Measurements from ENCODE around the gene KAT2B. TPM values are rescaled to one million over a fixed set of nuclear protein-coding genes. Genes with fewer than 3 reads are reported as not detected.

The KAT2B gene
- total RNA-seq, 1 donor from 2014 or later, result 8.1 TPM

DNA sequence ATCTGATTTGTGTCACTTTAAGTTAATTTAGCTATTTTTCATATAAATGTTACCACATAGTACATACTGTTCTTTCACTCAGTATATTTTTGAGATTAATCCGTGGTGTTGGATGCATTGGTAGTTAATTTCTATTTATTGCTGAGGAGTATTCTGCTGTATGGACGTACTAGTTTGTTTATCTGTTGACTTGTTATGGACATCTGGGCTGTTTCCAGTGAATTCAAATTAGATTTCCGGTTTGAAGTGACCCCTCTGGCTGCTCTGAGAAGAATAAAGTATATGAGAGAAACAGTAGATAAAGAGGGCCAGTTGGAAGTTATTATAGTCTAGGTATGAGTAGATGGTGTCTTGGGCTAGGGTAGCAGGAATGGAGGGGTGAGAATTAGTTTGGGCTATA is 15.6 kb downstream of the KAT2B start:
- no peak overlapping the region for H3K27ac Mint-ChIP-seq (ENCODE audit: unreplicated experiment)
- no peaks in the 10 kb centered on the region for H3K9me3 Mint-ChIP-seq (ENCODE audit: low read depth)
- TF ChIP-seq, protein P1, sequence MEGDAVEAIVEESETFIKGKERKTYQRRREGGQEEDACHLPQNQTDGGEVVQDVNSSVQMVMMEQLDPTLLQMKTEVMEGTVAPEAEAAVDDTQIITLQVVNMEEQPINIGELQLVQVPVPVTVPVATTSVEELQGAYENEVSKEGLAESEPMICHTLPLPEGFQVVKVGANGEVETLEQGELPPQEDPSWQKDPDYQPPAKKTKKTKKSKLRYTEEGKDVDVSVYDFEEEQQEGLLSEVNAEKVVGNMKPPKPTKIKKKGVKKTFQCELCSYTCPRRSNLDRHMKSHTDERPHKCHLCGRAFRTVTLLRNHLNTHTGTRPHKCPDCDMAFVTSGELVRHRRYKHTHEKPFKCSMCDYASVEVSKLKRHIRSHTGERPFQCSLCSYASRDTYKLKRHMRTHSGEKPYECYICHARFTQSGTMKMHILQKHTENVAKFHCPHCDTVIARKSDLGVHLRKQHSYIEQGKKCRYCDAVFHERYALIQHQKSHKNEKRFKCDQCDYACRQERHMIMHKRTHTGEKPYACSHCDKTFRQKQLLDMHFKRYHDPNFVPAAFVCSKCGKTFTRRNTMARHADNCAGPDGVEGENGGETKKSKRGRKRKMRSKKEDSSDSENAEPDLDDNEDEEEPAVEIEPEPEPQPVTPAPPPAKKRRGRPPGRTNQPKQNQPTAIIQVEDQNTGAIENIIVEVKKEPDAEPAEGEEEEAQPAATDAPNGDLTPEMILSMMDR (IDR thresholded peaks at IDR 0.05), result no peak
- no peak overlapping the region for H3K4me3 Mint-ChIP-seq (ENCODE audit: unreplicated experiment)
- no peaks in the 10 kb centered on the region for H3K36me3 Mint-ChIP-seq (ENCODE audit: low read depth)
- peaks cover under 1% of the 10 kb centered on the region for H3K4me1 Mint-ChIP-seq (ENCODE audit: low read depth)
- H3K27me3 Mint-ChIP-seq (ENCODE audit: low read depth), result no peaks in the 10 kb centered on the region
- no peak for DNase-seq (ENCODE audit: low spot score)

DNA sequence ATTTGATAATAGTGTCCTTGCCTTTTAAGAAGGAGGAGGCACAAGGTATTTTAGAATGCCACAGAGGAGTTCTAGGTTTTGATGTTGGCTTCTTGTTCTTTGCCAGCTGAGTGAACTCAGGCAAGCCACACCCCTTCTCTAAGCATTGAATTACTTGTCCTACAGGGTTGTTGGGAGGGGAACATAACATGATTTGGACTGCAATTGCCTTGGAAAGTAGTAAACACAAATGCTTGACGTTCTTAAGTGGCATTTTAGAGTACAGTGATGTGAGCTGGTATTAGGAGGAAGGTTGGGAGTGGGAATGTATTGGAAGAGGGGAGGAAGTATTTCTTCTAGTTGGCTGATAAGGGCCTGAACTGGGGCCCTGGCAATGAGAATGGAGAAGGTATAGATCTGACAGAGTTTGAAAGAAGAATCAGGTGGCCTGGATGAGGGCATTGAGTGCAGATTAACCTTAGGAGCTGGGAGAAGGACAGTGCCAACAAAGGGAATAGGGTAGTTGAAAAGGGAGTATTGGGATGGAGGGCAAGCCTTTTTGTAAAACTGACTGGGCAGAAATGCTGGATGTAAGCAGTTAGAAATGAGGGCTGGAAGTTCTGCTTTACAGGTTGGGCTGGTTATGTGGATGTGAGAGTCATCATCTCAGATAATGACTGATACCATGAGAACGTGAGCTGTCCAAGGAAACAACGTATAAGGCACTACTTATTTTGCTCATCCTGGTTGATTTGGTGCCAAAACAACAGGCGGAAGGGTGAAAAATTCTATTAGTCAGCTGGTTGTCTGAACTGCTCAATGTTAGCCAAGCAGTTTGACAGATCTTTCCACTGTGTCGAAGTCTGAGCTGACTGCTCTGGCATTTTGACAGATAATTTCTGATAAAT is 16.7 kb downstream of the KAT2B start:
- Mint-ChIP-seq H3K36me3 (ENCODE audit: low read depth) (no peaks in the 10 kb centered on the region), H3K4me3 (ENCODE audit: unreplicated experiment) (no peak overlapping the region), H3K27ac (ENCODE audit: unreplicated experiment) (no peak overlapping the region), H3K27me3 (ENCODE audit: low read depth) (no peaks in the 10 kb centered on the region), H3K9me3 (ENCODE audit: low read depth) (no peaks in the 10 kb centered on the region), H3K4me1 (ENCODE audit: low read depth) (peaks cover 3% of the 10 kb centered on the region)
- TF ChIP-seq, protein P1 (IDR thresholded peaks at IDR 0.05), result no peak
- no peak for DNase-seq (ENCODE audit: low spot score)

DNA sequence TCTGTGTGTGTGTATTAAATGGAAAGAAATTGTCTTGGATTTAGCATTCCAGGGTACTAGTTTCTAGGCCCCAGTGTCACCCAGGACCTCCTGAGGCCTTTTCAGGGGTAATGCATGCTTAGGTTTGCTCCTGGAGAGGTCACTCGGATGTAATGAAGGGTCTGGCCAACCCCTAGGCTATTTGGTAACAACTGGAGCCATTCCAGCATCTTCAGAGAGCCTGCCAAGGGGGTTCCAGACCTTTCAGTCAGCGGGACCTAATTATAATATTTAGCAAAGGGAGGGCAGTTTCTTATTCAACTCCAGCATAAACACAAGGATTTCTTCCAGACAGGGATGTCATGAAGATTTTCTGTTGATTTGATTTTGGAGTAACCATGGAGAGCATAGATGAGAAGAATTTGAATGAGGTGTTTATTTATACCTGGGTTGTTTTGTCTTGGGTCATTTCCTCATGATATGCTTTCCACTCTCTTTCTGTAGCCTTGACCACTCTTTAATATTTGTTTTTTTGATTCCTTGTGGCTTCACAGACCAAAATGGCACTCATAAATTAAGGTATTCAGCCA is 17.4 kb downstream of the KAT2B start:
- DNase-seq (ENCODE audit: low spot score), result no peak
- H3K4me3 Mint-ChIP-seq (ENCODE audit: unreplicated experiment), result no peak overlapping the region
- no peaks in the 10 kb centered on the region for H3K27me3 Mint-ChIP-seq (ENCODE audit: low read depth)
- no peaks in the 10 kb centered on the region for H3K9me3 Mint-ChIP-seq (ENCODE audit: low read depth)
- peaks cover 3% of the 10 kb centered on the region for H3K4me1 Mint-ChIP-seq (ENCODE audit: low read depth)
- no peak overlapping the region for H3K27ac Mint-ChIP-seq (ENCODE audit: unreplicated experiment)
- H3K36me3 Mint-ChIP-seq (ENCODE audit: low read depth), result no peaks in the 10 kb centered on the region
- TF ChIP-seq, protein P1 (IDR thresholded peaks at IDR 0.05), result no peak

DNA sequence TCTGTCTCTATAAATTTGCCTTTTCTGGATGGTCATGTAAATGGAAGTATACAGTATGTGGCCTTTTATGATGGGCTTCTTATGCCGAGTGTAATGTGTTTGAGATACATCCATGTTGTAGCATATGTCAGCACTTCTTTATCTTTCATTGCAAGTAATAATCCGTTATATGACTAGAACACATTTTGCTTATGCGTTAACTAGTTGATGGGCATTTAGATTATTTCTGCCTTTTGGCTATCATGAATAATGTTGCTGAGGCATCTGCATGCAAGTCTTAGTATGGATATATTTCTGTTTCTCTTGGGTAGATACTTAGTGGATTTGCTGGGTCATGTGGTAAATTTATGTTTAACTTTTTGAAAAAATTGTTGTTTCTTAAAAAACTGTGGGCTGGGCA is 19.7 kb downstream of the KAT2B start:
- TF ChIP-seq, protein P1 (IDR thresholded peaks at IDR 0.05), result no peak
- Mint-ChIP-seq H3K27me3 (ENCODE audit: low read depth) (no peaks in the 10 kb centered on the region), H3K27ac (ENCODE audit: unreplicated experiment) (no peak overlapping the region), H3K36me3 (ENCODE audit: low read depth) (no peaks in the 10 kb centered on the region), H3K9me3 (ENCODE audit: low read depth) (no peaks in the 10 kb centered on the region), H3K4me1 (ENCODE audit: low read depth) (peaks cover 3% of the 10 kb centered on the region), H3K4me3 (ENCODE audit: unreplicated experiment) (no peak overlapping the region)
- DNase-seq (ENCODE audit: low spot score), result no peak

DNA sequence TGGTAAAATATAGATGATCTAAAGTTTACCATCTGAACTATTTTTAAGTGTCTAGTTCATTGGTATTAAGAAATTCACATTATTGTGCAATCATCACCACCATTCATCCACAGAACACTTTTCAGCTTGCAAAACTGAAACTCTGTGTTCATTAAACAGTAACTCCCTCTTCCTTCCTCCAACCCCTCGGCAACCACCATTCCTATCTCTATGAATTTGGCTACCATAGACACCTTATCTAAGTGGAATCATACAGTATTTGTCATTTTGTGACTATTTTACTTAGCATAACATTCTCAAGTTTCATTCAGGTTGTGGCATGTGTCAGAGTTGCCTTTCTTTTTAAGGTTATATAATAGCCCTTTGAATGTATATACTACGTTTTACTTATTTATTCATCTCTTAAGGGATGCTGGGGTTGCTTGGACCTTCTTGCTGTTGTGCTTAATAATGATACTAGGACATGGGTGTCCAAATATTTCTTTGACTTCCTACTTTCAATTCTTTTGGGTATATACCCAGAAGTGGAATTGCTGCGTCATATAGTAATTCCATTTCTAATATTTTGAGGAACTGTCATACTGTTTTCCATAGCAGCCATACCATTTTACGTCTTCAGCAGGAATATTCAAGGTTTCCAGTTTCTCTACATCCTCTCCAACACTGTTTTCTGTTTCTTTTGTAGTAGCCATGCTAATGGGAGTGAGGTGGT is 20.9 kb downstream of the KAT2B start:
- Mint-ChIP-seq H3K4me3 (ENCODE audit: unreplicated experiment) (no peak overlapping the region), H3K36me3 (ENCODE audit: low read depth) (no peaks in the 10 kb centered on the region), H3K27me3 (ENCODE audit: low read depth) (no peaks in the 10 kb centered on the region), H3K4me1 (ENCODE audit: low read depth) (peaks cover 3% of the 10 kb centered on the region), H3K9me3 (ENCODE audit: low read depth) (no peaks in the 10 kb centered on the region), H3K27ac (ENCODE audit: unreplicated experiment) (no peak overlapping the region)
- DNase-seq (ENCODE audit: low spot score), result no peak
- TF ChIP-seq, protein P1 (IDR thresholded peaks at IDR 0.05), result no peak

Data from chondrocyte (in vitro differentiated cells).